NCI-H524 treated with DMSO at 0.1 percent for 48 hours (cell line): ENCODE data around the gene ASCL5.
"Not testable (repeated sequence)": the region's sequence is repeated elsewhere in the genome, so short reads cannot be mapped to it uniquely, and the experiment has no call there.

Experiments used
- DNase-seq: peaks from one replicate; lab custom pipeline; 2025; lab: John Stamatoyannopoulos, UW

ASCL5 gene

GRCh38 chr1:201126832-201127754 lies at the start of gene ASCL5:
ASCL5 (minus strand) TSS chr1:201127184; CDS start chr1:201115372, 11,812 bp downstream.
- DNase-seq: no peak

- DNase-seq: no peak
Measured at GRCh38 chr1:201175820-201176500, 49.0 kb upstream of the ASCL5 start.

- DNase-seq: no peak
Measured at GRCh38 chr1:201173736-201174135, 46.8 kb upstream of the ASCL5 start.

GRCh38 chr1:201172999-201173610 lies 46.1 kb upstream of the ASCL5 start:
- no peak for DNase-seq

GRCh38 chr1:201172326-201172725 lies 45.3 kb upstream of the ASCL5 start:
- no peak for DNase-seq

- peak; percentile 46 for DNase-seq
Measured at GRCh38 chr1:201171063-201172036, 44.4 kb upstream of the ASCL5 start.

- DNase-seq: peak; percentile 50
Measured at GRCh38 chr1:201170533-201171062, 43.6 kb upstream of the ASCL5 start.

GRCh38 chr1:201169971-201170532 lies 43.1 kb upstream of the ASCL5 start:
- DNase-seq: no peak

GRCh38 chr1:201169203-201169602 lies 42.2 kb upstream of the ASCL5 start:
- DNase-seq: no peak

GRCh38 chr1:201167041-201167991 lies 40.3 kb upstream of the ASCL5 start:
- DNase-seq: no peak

- no peak for DNase-seq
Measured at GRCh38 chr1:201164645-201165044, 37.7 kb upstream of the ASCL5 start.

- no peak for DNase-seq
Measured at GRCh38 chr1:201163707-201164106, 36.7 kb upstream of the ASCL5 start.

GRCh38 chr1:201163036-201163435 lies 36.1 kb upstream of the ASCL5 start:
- not testable (repeated sequence) for DNase-seq

GRCh38 chr1:201157949-201158348 lies 31.0 kb upstream of the ASCL5 start:
- DNase-seq: no peak

GRCh38 chr1:201156819-201157218 lies 29.8 kb upstream of the ASCL5 start:
- no peak for DNase-seq

GRCh38 chr1:201156346-201156745 lies 29.4 kb upstream of the ASCL5 start:
- no peak for DNase-seq

GRCh38 chr1:201155354-201155753 lies 28.4 kb upstream of the ASCL5 start:
- no peak for DNase-seq

- DNase-seq: peak; percentile 52
Measured at GRCh38 chr1:201154389-201155165, 27.6 kb upstream of the ASCL5 start, which contains the start of gene TMEM9. TMEM9 (minus strand) TSS chr1:201154474; CDS start chr1:201153923, 551 bp downstream.
